Heart left ventricle (tissue), 16 donors: Measurements from ENCODE around the gene GALNT9. TPM values are rescaled to one million over a fixed set of nuclear protein-coding genes. Genes with fewer than 3 reads are reported as not detected.

ENCODE experiments used
- ATAC-seq, 4 donors: fragments of 200-7000 bp; cut with Tn5 transposase; one replicate each; pipeline ENCODE4 v1.9.1; 2020 to 2022; ENCODE audit warnings: moderate library complexity in 4 of 4, mild to moderate bottlenecking in 3 of 4, moderate number of reproducible peaks in 1 of 4
- DNase-seq, 5 donors: peaks; one replicate each; pipeline ENCODE4 v3.0.0-alpha.2; 2020
- H3K27ac ChIP-seq, 12 donors: fragments of 200-600 bp; sonication (generic) in 4 of 12; one replicate each; pipeline versions ENCODE4 v1.5.0 to v1.8.0; 2016 to 2022; ENCODE audit warnings: mild to moderate bottlenecking in 2 of 12
- H3K27me3 ChIP-seq, 9 donors: fragments of 200-600 bp; sonication (generic) in 2 of 9; one replicate each; pipeline versions ENCODE4 v1.5.1 to v1.8.0; 2016 to 2022; ENCODE audit warnings: mild to moderate bottlenecking in 3 of 9
- H3K36me3 ChIP-seq, 9 donors: fragments of 200-600 bp; sonication (generic) in 2 of 9; one replicate each; pipeline versions ENCODE4 v1.5.0 to v1.8.0; 2018 to 2022; ENCODE audit warnings: mild to moderate bottlenecking in 2 of 9
- H3K4me1 ChIP-seq, 12 donors: fragments of 200-600 bp; sonication (generic) in 4 of 12; one replicate each; pipeline versions ENCODE4 v1.5.0 to v1.8.0; 2016 to 2022; ENCODE audit warnings: mild to moderate bottlenecking in 3 of 12
- H3K4me3 ChIP-seq, 12 donors: fragments of 200-600 bp; sonication (generic) in 4 of 12; one replicate each; pipeline versions ENCODE4 v1.5.0 to v1.8.0; 2017 to 2022; ENCODE audit warnings: mild to moderate bottlenecking in 9 of 12, moderate library complexity in 4 of 12
- H3K9me3 ChIP-seq, 12 donors: fragments of 200-600 bp; sonication (generic) in 4 of 12; one replicate each; pipeline versions ENCODE4 v1.5.0 to v1.8.0; 2016 to 2022; ENCODE audit warnings: mild to moderate bottlenecking in 1 of 12
- POLR2A ChIP-seq, 2 donors: fragments of 450-650 bp; IDR thresholded peaks; one replicate each; pipeline ENCODE4 v1.6.1; 2017; ENCODE audit warnings: antibody characterized with exemption in 2 of 2, mild to moderate bottlenecking in 2 of 2, moderate library complexity in 2 of 2
- WGBS, 4 donors: extraction: QIAGEN DNeasy Blood & Tissue Kit in 2 of 4; methylation state at CpG; one replicate each; pipeline versions ENCODE4 v1.1.5 to v1.1.7; 2013 to 2018; 5-methylcytosine and 5-hydroxymethylcytosine counted together
- intact Hi-C, 10 donors: fragments of 100-400 bp; cut with DNase I; formaldehyde crosslinking; loops; one replicate each; pipeline versions ENCODE4 v1.11.1 to v1.14.2; 2022
- polyA plus RNA-seq, 2 donors: library from polyadenylated mRNA; stranded (reverse); fragments of 200-250 nt; gene quantifications; one replicate each; pipeline ENCODE4 v1.2.3, GENCODE V29; 2013
- total RNA-seq, 9 donors: library from RNA; depleted of rRNA in 2 of 9; stranded (reverse); fragments of >200 nt in 2 of 9; fragmentation: NEBNext Ultra II Directional in 3 of 9; extraction: Animal tissue kit (Norgen Biotek cat#: 25700) in 3 of 9; gene quantifications; one replicate each; pipeline versions ENCODE4 v1.1.0 to v1.2.4, GENCODE V29; 2016 to 2023
- TF ChIP-seq, protein P1 (sequence below), 12 donors: fragments of 200-600 bp; sonication (generic) in 4 of 12; IDR thresholded peaks; one replicate each; pipeline versions ENCODE4 v1.5.0 to v1.8.0; 2018 to 2022; ENCODE audit warnings: antibody characterized with exemption in 12 of 12, mild to moderate bottlenecking in 5 of 12
- donor health status: ischemic (EF 13 %, LVEDD 7.1; RV severe dilation, severe dysfunction).
- donor health status: healthy with polysubstance abuse.
- donor health status: DM: no; HTN: yes; CAD: no.
- donor health status: DM: no; HTN: no; CAD: no.
- donor health status: ischemic (EF 25% LVEDD 6.9; RV normal size, moderate dysfunction).
- donor health status: ischemic (EF 25% LVEDD 5.7; RV mildly dilated, moderate dysfunction).
- donor health status: healthy.
- donor health status: DM: yes; HTN: yes; CAD: no.
- donor health status: ischemic (EF 35%, LVEDD 5.7; RV mildly dilated, moderate dysfunction).
- donor health status: nonischemic (EF 11% LVEDD 7.7; RV severe dilation, severe dysfunction).
- donor health status: DM: yes; HTN: yes; CAD: no.
- donor health status: PGD.
- donor health status: ischemic (EF 29% LVEDD 5.4; RV normal size, mild dysfunction).
- donor health status: nonischemic (EF 23%, LVEDD 6.1; RV moderate dilation, normal function).

The GALNT9 gene
- total and polyA plus RNA-seq, 11 donors, result 10.3 TPM; not detected in 10

DNA sequence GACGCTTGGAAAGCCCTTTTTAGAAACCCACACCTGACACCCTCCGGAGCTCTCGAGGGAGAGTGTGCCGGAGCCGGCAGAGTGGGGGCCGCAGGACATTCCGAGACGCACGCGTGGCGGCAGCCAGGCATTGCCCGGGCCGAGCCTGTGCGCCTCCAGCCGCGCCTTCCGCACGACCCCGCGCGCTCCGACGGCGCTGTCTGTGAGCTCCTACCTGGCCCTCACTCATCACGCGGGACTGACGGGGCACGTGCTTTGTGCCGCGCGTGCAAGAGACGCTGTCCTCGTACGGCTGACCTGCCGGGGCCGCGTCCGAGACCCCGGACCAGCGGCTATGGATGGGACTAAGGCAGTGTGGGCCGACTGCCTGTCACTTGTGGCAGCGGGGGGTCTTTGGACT, 5.2 kb downstream of the GALNT9 start:
- ATAC-seq (no peak), DNase-seq (no peak)
- H3K27me3 ChIP-seq, result peaks cover 20 to 95% (median 32%) of the 10 kb centered on the region in 9 donors
- no peaks in the 10 kb centered on the region for H3K9me3 ChIP-seq
- no peak overlapping the region for H3K27ac ChIP-seq
- no peaks in the 10 kb centered on the region for H3K36me3 ChIP-seq
- WGBS, 4 donors, result 89 to 92% (median 90%) methylated on average over 29 to 42 of the region's 42 CpGs
- H3K4me1 ChIP-seq, result peaks cover 0 to 23% (median 0%) of the 10 kb centered on the region in 12 donors
- no peak overlapping the region for H3K4me3 ChIP-seq
- intact Hi-C loops, result no loop called here
- TF ChIP-seq, protein P1, sequence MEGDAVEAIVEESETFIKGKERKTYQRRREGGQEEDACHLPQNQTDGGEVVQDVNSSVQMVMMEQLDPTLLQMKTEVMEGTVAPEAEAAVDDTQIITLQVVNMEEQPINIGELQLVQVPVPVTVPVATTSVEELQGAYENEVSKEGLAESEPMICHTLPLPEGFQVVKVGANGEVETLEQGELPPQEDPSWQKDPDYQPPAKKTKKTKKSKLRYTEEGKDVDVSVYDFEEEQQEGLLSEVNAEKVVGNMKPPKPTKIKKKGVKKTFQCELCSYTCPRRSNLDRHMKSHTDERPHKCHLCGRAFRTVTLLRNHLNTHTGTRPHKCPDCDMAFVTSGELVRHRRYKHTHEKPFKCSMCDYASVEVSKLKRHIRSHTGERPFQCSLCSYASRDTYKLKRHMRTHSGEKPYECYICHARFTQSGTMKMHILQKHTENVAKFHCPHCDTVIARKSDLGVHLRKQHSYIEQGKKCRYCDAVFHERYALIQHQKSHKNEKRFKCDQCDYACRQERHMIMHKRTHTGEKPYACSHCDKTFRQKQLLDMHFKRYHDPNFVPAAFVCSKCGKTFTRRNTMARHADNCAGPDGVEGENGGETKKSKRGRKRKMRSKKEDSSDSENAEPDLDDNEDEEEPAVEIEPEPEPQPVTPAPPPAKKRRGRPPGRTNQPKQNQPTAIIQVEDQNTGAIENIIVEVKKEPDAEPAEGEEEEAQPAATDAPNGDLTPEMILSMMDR (IDR thresholded peaks at IDR 0.05), result no peak
- TF ChIP-seq POLR2A (IDR thresholded peaks at IDR 0.05), result no peak

DNA sequence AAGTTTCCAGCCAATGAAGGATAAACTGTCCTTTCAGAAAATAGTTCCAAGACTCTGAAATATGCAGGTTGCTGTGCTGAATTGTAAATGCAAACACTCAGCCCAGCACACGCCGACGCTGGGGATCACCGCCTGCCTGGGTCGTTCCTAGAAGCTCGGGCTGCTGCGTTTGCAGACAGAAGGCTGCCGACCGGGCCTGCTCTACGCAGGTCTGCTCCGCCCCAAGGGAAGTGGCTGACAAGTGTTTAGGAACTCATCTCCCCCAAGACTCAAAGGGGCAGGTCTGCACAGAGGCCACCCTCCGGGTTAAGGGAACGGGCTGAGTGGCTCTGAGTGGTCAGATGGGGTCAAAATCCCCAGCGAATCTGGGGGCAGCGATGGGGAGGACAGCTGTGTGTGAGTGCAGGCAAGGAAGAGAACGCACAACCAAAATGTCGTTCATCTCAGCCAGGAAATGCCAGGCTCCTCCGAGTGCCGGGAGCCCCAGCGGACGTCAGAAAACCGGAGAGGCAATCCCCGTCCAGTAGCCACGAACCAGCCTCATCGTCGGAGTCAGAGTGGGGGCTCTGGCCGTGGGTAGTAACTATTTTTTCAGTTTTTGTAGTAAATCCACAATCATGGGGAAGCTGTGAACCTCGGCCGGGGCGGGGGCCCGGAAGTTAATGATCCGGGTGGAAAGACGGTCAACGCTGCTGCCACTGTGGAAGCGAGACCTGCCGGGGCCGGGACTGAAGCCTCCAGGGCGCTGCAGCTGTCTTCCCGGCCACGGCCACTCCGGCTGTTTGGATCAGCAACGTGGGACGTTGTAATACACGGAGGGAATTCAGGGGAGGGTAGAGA, 6.0 kb downstream of the GALNT9 start:
- DNase-seq, result no peak
- H3K9me3 ChIP-seq, result no peaks in the 10 kb centered on the region
- no peak for TF ChIP-seq POLR2A (IDR thresholded peaks at IDR 0.05)
- TF ChIP-seq, protein P1 (IDR thresholded peaks at IDR 0.05), result no peak
- 38 to 54% (median 44%) methylated on average over 38 to 44 of the region's 44 CpGs for WGBS, 4 donors
- H3K4me3 ChIP-seq, result no peak overlapping the region
- no peak for ATAC-seq
- intact Hi-C loops, result no loop called here
- H3K27me3 ChIP-seq, result peaks cover 13 to 93% (median 24%) of the 10 kb centered on the region in 9 donors
- H3K27ac ChIP-seq, result peak overlapping the region in 1 of 12 donors; percentile 69
- H3K36me3 ChIP-seq, result no peaks in the 10 kb centered on the region
- peaks cover 0 to 15% (median 0%) of the 10 kb centered on the region in 12 donors for H3K4me1 ChIP-seq

DNA sequence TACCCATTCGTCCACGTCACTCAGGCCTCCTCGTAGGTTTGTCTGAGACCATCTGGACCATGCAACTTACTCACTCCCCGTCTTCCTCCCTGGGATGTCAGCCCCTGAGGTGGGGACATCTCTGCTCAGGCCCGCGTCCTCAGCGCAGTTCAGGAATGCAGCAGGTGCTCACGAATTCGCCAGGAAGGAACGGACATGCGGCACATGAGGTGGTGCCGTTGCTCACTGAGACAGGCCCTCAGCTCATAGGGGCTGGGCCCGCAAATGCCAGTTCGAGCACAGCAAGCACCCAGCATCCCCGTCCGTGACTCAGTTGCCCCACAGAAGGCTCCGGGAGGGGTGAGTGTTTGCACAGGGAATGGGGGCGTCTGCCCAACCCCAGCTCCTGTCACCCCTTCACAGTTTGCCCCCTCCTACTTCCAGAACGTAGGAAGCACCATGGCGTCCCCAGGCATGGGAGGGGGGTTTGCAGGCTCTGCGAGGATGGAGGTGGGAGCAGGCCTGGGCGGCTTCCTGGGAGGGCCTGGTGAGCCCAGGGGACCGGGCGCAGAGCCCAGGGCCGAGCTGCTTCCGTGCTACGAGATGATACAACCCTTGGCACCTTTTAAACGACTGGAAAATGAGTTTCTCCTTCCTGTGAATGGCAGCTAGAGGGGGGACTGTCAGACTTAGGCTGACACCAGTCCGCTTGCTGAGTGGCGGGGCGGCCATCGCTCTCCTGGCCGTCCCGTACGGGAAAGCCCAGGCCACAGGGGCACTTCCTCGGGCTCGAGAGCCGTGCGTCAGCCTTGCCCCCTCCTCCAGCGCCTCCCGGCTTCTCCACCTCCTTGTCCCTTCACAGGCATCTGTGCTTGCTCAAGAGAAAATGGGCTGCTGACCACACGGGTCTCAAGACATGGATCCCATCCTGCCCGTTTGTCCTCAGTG, 6.9 kb downstream of the GALNT9 start:
- Histone ChIP-seq H3K36me3 (no peaks in the 10 kb centered on the region), H3K27me3 (peaks cover 7 to 91% (median 19%) of the 10 kb centered on the region in 9 donors), H3K4me1 (peaks cover 0 to 6% (median 0%) of the 10 kb centered on the region in 12 donors), H3K9me3 (no peaks in the 10 kb centered on the region), H3K4me3 (no peak overlapping the region), H3K27ac (peak overlapping the region in 1 of 12 donors; percentile 69)
- intact Hi-C loops, result no loop called here
- 51 to 57% (median 53%) methylated on average over 41 to 43 of the region's 43 CpGs for whole genome bisulfite sequencing, 4 donors
- TF ChIP-seq POLR2A (IDR thresholded peaks at IDR 0.05), result no peak
- TF ChIP-seq, protein P1 (IDR thresholded peaks at IDR 0.05), result no peak
- DNase-seq, result peak in 1 of 5 donors; percentile 33
- no peak for ATAC-seq
